SHP77 (cell line): ENCODE results near the gene FAM168B.
"Not testable (repeated sequence)": the region's sequence is repeated elsewhere in the genome, so short reads cannot be mapped to it uniquely, and the experiment has no call there.

Source experiments
- DNase-seq, 2 experiments: peaks; one replicate each; lab custom pipeline; 2025; lab: John Stamatoyannopoulos, UW

The FAM168B gene

GRCh38 chr2:131094463-131095281 lies 1.4 kb upstream of the FAM168B start:
- no peak for DNase-seq

- peak; percentile 60 to 69 for DNase-seq
Observed at GRCh38 chr2:131093696-131094462, 619 bp upstream of the FAM168B start.

GRCh38 chr2:131092458-131093005 lies 728 bp downstream of the FAM168B start:
- DNase-seq, result no peak

GRCh38 chr2:131085646-131086045 lies 7.6 kb downstream of the FAM168B start:
- DNase-seq, result no peak

- no peak for DNase-seq
Observed at GRCh38 chr2:131081190-131081589, 12.1 kb downstream of the FAM168B start.

- not testable (repeated sequence) for DNase-seq
Observed at GRCh38 chr2:131079931-131080330, 13.3 kb downstream of the FAM168B start.

- no peak for DNase-seq
Observed at GRCh38 chr2:131077966-131078365, 15.3 kb downstream of the FAM168B start.

GRCh38 chr2:131077182-131077846 lies 15.9 kb downstream of the FAM168B start:
- no peak for DNase-seq

GRCh38 chr2:131076707-131077106 lies 16.6 kb downstream of the FAM168B start:
- DNase-seq, result no peak

- DNase-seq, result not testable (repeated sequence)
Observed at GRCh38 chr2:131075578-131075977, 17.7 kb downstream of the FAM168B start.

- DNase-seq, result not testable (repeated sequence)
Observed at GRCh38 chr2:131068172-131068571, 25.1 kb downstream of the FAM168B start.

GRCh38 chr2:131067465-131068125 lies 25.7 kb downstream of the FAM168B start:
- DNase-seq, result no peak

- no peak for DNase-seq
Observed at GRCh38 chr2:131064589-131065512, 28.4 kb downstream of the FAM168B start.

GRCh38 chr2:131063501-131064283 lies 29.6 kb downstream of the FAM168B start:
- no peak for DNase-seq

- no peak for DNase-seq
Observed at GRCh38 chr2:131058920-131059319, 34.3 kb downstream of the FAM168B start.

- DNase-seq, result no peak
Observed at GRCh38 chr2:131058214-131058843, 34.9 kb downstream of the FAM168B start.

GRCh38 chr2:131056932-131057287 lies 36.4 kb downstream of the FAM168B start:
- DNase-seq, result no peak

- no peak for DNase-seq
Observed at GRCh38 chr2:131056204-131056931, 36.9 kb downstream of the FAM168B start.
